GM23338 (cell line): ENCODE measurements around the gene VAT1. TPM values are rescaled to one million over a fixed set of nuclear protein-coding genes. Genes with fewer than 3 reads are reported as not detected.

Experiments used
- ATAC-seq: fragments of 200-7000 bp; cut with Tn5 transposase; 3 replicates; pipeline ENCODE4 v1.9.1; 2020
- DNase-seq: peaks from one replicate; pipeline ENCODE4 v3.0.0-alpha.2; 2015; ENCODE audit warnings: low spot score
- H2AFZ ChIP-seq: fragments of 200-600 bp; sonication (generic); 2 replicates; pipeline ENCODE4 v1.8.0; 2016; ENCODE audit warnings: antibody characterized with exemption, mild to moderate bottlenecking, moderate library complexity
- H3F3A ChIP-seq: fragments of 200-600 bp; sonication (generic); replicated peaks from 2 replicates; pipeline ENCODE4 v1.8.0; 2017; ENCODE audit warnings: antibody characterized with exemption, mixed run types, low read depth
- H3K27ac ChIP-seq: fragments of 200-600 bp; sonication (generic); 2 replicates; pipeline ENCODE4 v1.6.1; 2016; ENCODE audit warnings: low read depth
- H3K27me3 ChIP-seq: fragments of 200-600 bp; sonication (generic); 2 replicates; pipeline ENCODE4 v1.8.0; 2016; ENCODE audit warnings: mild to moderate bottlenecking, mixed run types, moderate library complexity; ENCODE audit not compliant: insufficient read depth
- H3K36me3 ChIP-seq: fragments of 200-600 bp; sonication (generic); 2 replicates; pipeline ENCODE4 v1.8.0; 2016; ENCODE audit warnings: mild to moderate bottlenecking; ENCODE audit not compliant: insufficient read depth
- H3K4me1 ChIP-seq: fragments of 200-600 bp; sonication (generic); 2 replicates; pipeline ENCODE4 v1.8.0; 2016; ENCODE audit warnings: mild to moderate bottlenecking, moderate library complexity; ENCODE audit not compliant: insufficient read depth
- H3K4me2 ChIP-seq: fragments of 200-600 bp; sonication (generic); 2 replicates; pipeline ENCODE4 v1.7.1; 2017; ENCODE audit warnings: mixed run types
- H3K4me3 ChIP-seq: fragments of 200-600 bp; sonication (generic); 2 replicates; pipeline ENCODE4 v1.6.1; 2016; ENCODE audit warnings: mixed run types
- H3K79me2 ChIP-seq: fragments of 200-600 bp; sonication (generic); replicated peaks from 2 replicates; pipeline ENCODE4 v1.8.0; 2017; ENCODE audit warnings: mild to moderate bottlenecking; ENCODE audit not compliant: insufficient read depth
- H3K9me2 ChIP-seq: fragments of 200-600 bp; sonication (generic); 2 replicates; pipeline ENCODE4 v1.8.0; 2017; ENCODE audit not compliant: insufficient read depth
- H4K20me1 ChIP-seq: fragments of 200-600 bp; sonication (generic); replicated peaks from 2 replicates; pipeline ENCODE4 v1.8.0; 2017; ENCODE audit warnings: mild to moderate bottlenecking; ENCODE audit not compliant: insufficient read depth
- H3K27ac Mint-ChIP-seq: 2 replicates; pipeline ENCODE4 v1.8.0; 2020; ENCODE audit warnings: inconsistent platforms, mild to moderate bottlenecking, moderate library complexity, mixed read lengths
- H3K27me3 Mint-ChIP-seq: 3 replicates; pipeline ENCODE4 v1.8.0; 2022; ENCODE audit warnings: low read depth, mild to moderate bottlenecking, moderate library complexity, mixed read lengths, inconsistent platforms; ENCODE audit not compliant: insufficient read depth, poor library complexity
- H3K36me3 Mint-ChIP-seq: 3 replicates; pipeline ENCODE4 v1.8.0; 2021; ENCODE audit warnings: low read depth, mild to moderate bottlenecking, inconsistent platforms, moderate library complexity, mixed read lengths
- H3K4me1 Mint-ChIP-seq: 3 replicates; pipeline ENCODE4 v1.8.0; 2020; ENCODE audit warnings: mild to moderate bottlenecking, inconsistent platforms, mixed read lengths
- H3K4me3 Mint-ChIP-seq: 3 replicates; pipeline ENCODE4 v1.8.0; 2021; ENCODE audit warnings: moderate library complexity, mild to moderate bottlenecking, inconsistent platforms, mixed read lengths
- H3K9me3 Mint-ChIP-seq: 3 replicates; pipeline ENCODE4 v1.8.0; 2020; ENCODE audit warnings: moderate library complexity, mild to moderate bottlenecking, inconsistent platforms, mixed read lengths
- EZH2 ChIP-seq: fragments of 200-600 bp; sonication (generic); IDR thresholded peaks from one replicate; pipeline ENCODE4 v1.8.0; 2017; ENCODE audit warnings: antibody characterized with exemption, mild to moderate bottlenecking, low read depth; ENCODE audit not compliant: unreplicated experiment
- POLR2AphosphoS5 ChIP-seq: IDR thresholded peaks from 2 replicates; pipeline ENCODE4 v1.6.1; 2016; ENCODE audit warnings: antibody characterized with exemption, low read depth
- STAT1 ChIP-seq: IDR thresholded peaks from one replicate; pipeline ENCODE4 v1.6.1; 2016; ENCODE audit warnings: antibody characterized with exemption; ENCODE audit not compliant: unreplicated experiment
- ZNF114 ChIP-seq: fragments of 250-450 bp; sonication (Bioruptor Pico); IDR thresholded peaks from 2 replicates; pipeline ENCODE4 v1.5.0; 2020; ENCODE audit warnings: mild to moderate bottlenecking, moderate library complexity
- ZNF331 ChIP-seq: fragments of 250-450 bp; sonication (Bioruptor Pico); IDR thresholded peaks from 2 replicates; pipeline ENCODE4 v1.5.0; 2020; ENCODE audit warnings: low read depth, mild to moderate bottlenecking, moderate library complexity
- polyA plus RNA-seq: library from polyadenylated mRNA; unstranded; fragments of >200 nt; fragmentation: Nextera tagmentation; extraction: Ambion mirVana; gene quantifications from 2 replicates; pipeline ENCODE4 v1.2.1, GENCODE V29; 2016
- total RNA-seq: library from RNA; depleted of rRNA; stranded (reverse); fragments of >200 nt; shearing (Covaris generic); gene quantifications from 2 replicates; pipeline ENCODE4 v1.2.3, GENCODE V29; 2014
- TF ChIP-seq, protein P1 (sequence below), 2 experiments: fragments of 200-600 bp in 1 of 2; sonication (generic) in 1 of 2; conservative IDR thresholded peaks; 2 replicates each; pipeline versions ENCODE4 v1.5.1 to v1.6.1; 2016 to 2017; ENCODE audit warnings: antibody characterized with exemption in 2 of 2, low read depth in 2 of 2, mild to moderate bottlenecking in 2 of 2, moderate library complexity in 1 of 2
- TF ChIP-seq, protein P2 (sequence below): IDR thresholded peaks from 2 replicates; pipeline ENCODE4 v1.6.1; 2016; ENCODE audit warnings: antibody characterized with exemption
- TF ChIP-seq, protein P3 (sequence below): fragments of 250-450 bp; sonication (Bioruptor Pico); IDR thresholded peaks from 2 replicates; pipeline ENCODE4 v1.5.0; 2020; ENCODE audit warnings: mild to moderate bottlenecking, moderate library complexity

VAT1 gene
- total and polyA plus RNA-seq, 2 experiments from 2014 or later: 233 to 300 TPM

DNA sequence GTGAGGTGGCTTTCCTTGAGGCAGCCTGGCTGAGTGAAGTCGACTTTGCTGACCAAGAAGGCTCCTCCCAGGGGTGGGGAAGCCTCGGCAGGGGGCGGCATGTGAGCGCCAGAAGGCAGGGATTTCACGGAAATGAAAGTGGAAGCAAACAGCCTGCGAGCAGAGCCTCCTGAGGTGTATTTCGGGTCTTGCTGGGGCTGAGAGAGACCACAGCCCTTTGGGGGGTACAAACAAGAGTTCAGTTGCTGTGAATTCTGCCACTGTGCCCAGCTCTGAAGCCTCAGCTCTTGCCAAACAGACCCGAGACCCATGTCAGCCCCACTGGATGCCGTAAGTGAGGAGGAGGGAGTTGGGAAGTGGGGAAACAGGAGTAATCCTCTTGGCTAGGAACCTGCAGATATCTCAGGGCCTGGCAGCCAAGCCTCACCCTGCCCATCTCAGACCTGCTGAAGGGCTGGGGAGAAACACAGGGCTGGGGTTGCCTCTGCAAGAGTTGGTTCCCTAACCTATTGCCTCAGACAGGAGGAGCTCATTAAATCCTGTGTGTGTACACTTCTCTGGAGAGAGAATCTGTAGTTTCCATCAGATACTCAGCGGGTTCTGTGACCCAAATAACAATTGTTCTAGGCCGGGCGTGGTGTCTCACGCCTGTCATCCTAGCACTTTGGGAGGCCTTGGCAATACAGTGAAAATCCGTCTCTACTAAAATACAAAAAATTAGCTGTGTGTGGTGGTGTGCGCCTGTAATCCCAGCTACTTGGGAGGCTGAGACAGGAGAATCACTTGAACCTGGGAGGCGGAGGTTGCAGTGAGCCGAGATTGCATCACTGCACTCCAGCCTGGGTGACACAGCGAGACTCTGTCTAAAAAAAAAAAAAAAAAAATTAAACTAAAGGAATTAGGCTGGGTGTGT lies 15.3 kb downstream of the VAT1 start, which contains the start of gene IFI35:
Gene IFI35 (plus strand): TSS at position 146 of the 913 bp plus-strand sequence. CDS start 164 bp downstream, at position 310.
- Mint-ChIP-seq H3K4me1 (peaks cover 8% of the 10 kb centered on the region; the same call in 2 of the 3 replicates), H3K27me3 (peaks cover 16% of the 10 kb centered on the region), H3K4me3 (peak within 1 kb of the TSS; percentile 75), H3K36me3 (peaks cover 31% of the 10 kb centered on the region), H3K27ac (peak within 1 kb of the TSS; percentile 90), H3K9me3 (no peaks in the 10 kb centered on the region)
- H2AFZ ChIP-seq: peak within 1 kb of the TSS; percentile 89; the same call in 1 of the 2 replicates
- peaks cover 36% of the 10 kb centered on the region for H3F3A ChIP-seq
- H3K4me2 ChIP-seq: peak within 1 kb of the TSS; percentile 81
- H3K36me3 ChIP-seq: peaks cover 21% of the 10 kb centered on the region
- TF ChIP-seq, protein P1, sequence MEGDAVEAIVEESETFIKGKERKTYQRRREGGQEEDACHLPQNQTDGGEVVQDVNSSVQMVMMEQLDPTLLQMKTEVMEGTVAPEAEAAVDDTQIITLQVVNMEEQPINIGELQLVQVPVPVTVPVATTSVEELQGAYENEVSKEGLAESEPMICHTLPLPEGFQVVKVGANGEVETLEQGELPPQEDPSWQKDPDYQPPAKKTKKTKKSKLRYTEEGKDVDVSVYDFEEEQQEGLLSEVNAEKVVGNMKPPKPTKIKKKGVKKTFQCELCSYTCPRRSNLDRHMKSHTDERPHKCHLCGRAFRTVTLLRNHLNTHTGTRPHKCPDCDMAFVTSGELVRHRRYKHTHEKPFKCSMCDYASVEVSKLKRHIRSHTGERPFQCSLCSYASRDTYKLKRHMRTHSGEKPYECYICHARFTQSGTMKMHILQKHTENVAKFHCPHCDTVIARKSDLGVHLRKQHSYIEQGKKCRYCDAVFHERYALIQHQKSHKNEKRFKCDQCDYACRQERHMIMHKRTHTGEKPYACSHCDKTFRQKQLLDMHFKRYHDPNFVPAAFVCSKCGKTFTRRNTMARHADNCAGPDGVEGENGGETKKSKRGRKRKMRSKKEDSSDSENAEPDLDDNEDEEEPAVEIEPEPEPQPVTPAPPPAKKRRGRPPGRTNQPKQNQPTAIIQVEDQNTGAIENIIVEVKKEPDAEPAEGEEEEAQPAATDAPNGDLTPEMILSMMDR (conservative IDR thresholded peaks at IDR 0.05; ENCODE audit: low read depth in 2 of 2): peak; percentile 31 to 66
- no peak for TF ChIP-seq POLR2AphosphoS5
- DNase-seq: peak; percentile 79
- peaks cover 16% of the 10 kb centered on the region for H4K20me1 ChIP-seq
- H3K4me3 ChIP-seq: peak within 1 kb of the TSS; percentile 53
- no peaks in the 10 kb centered on the region for H3K9me2 ChIP-seq
- peak within 1 kb of the TSS; percentile 93 for H3K27ac ChIP-seq
- H3K79me2 ChIP-seq: no peaks in the 10 kb centered on the region
- H3K4me1 ChIP-seq: 0 out of 2 replicates have a peak, but pooled peaks cover 8% of the 10 kb centered on the region
- ATAC-seq: peak; percentile 76
- H3K27me3 ChIP-seq: no peaks in the 10 kb centered on the region

DNA sequence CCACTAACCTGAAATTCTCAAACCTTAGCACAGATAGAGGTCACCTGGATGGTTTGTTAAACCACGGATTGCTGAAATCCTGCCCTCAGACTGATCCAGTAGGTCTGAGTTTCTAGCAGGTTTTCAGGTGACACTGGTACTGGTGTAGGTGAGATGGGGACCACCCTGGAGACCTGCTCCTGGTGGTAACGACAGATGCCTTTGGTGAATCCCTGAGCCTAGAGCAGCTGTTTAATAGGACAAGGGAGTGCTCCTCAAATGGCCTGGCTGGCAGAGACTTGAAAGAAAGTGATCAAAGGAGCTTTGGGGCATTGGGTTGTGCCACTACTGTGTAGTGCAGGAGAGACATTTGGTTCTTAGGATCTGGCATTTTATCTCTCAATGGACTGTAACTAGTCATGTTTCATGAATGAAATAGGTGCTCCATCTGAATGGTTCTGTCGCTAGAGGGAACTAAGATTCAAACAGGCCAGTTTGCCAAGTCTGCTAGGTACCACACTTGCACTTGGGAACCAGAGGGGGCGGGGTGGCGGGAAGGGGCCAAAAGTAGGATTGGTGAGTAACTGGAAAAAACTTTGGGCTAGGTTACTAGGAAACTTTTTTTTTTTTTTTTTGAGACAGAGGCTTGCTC lies 18.5 kb downstream of the VAT1 start:
- peak; percentile 71 for DNase-seq
- Mint-ChIP-seq H3K36me3 (peaks cover 62% of the 10 kb centered on the region), H3K9me3 (no peaks in the 10 kb centered on the region), H3K4me3 (no peak overlapping the region), H3K4me1 (peaks cover 17% of the 10 kb centered on the region), H3K27me3 (peaks cover 27% of the 10 kb centered on the region), H3K27ac (peak overlapping the region; percentile 42; the same call in 1 of the 2 replicates)
- H2AFZ ChIP-seq: no peak overlapping the region
- H3K79me2 ChIP-seq: peaks cover 18% of the 10 kb centered on the region
- H3K36me3 ChIP-seq: peaks cover 50% of the 10 kb centered on the region
- no peak overlapping the region for H3K4me2 ChIP-seq
- H3F3A ChIP-seq: peaks cover 63% of the 10 kb centered on the region
- H3K27ac ChIP-seq: peak overlapping the region; percentile 88
- no peak overlapping the region for H3K4me3 ChIP-seq
- peaks cover 15% of the 10 kb centered on the region for H3K4me1 ChIP-seq
- H3K9me2 ChIP-seq: no peaks in the 10 kb centered on the region
- peaks cover 37% of the 10 kb centered on the region for H4K20me1 ChIP-seq
- ATAC-seq: peak; percentile 24
- no peaks in the 10 kb centered on the region for H3K27me3 ChIP-seq
- TF ChIP-seq ZNF114 (CRISPR knock-in tag): no peak
- TF ChIP-seq, protein P2, sequence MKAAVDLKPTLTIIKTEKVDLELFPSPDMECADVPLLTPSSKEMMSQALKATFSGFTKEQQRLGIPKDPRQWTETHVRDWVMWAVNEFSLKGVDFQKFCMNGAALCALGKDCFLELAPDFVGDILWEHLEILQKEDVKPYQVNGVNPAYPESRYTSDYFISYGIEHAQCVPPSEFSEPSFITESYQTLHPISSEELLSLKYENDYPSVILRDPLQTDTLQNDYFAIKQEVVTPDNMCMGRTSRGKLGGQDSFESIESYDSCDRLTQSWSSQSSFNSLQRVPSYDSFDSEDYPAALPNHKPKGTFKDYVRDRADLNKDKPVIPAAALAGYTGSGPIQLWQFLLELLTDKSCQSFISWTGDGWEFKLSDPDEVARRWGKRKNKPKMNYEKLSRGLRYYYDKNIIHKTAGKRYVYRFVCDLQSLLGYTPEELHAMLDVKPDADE: no peak
- TF ChIP-seq ZNF331 (CRISPR knock-in tag): no peak
- TF ChIP-seq STAT1: no peak
- peak; percentile 27; the same call in 1 of the 2 replicates for TF ChIP-seq POLR2AphosphoS5
- TF ChIP-seq EZH2: no peak
- TF ChIP-seq, protein P3, sequence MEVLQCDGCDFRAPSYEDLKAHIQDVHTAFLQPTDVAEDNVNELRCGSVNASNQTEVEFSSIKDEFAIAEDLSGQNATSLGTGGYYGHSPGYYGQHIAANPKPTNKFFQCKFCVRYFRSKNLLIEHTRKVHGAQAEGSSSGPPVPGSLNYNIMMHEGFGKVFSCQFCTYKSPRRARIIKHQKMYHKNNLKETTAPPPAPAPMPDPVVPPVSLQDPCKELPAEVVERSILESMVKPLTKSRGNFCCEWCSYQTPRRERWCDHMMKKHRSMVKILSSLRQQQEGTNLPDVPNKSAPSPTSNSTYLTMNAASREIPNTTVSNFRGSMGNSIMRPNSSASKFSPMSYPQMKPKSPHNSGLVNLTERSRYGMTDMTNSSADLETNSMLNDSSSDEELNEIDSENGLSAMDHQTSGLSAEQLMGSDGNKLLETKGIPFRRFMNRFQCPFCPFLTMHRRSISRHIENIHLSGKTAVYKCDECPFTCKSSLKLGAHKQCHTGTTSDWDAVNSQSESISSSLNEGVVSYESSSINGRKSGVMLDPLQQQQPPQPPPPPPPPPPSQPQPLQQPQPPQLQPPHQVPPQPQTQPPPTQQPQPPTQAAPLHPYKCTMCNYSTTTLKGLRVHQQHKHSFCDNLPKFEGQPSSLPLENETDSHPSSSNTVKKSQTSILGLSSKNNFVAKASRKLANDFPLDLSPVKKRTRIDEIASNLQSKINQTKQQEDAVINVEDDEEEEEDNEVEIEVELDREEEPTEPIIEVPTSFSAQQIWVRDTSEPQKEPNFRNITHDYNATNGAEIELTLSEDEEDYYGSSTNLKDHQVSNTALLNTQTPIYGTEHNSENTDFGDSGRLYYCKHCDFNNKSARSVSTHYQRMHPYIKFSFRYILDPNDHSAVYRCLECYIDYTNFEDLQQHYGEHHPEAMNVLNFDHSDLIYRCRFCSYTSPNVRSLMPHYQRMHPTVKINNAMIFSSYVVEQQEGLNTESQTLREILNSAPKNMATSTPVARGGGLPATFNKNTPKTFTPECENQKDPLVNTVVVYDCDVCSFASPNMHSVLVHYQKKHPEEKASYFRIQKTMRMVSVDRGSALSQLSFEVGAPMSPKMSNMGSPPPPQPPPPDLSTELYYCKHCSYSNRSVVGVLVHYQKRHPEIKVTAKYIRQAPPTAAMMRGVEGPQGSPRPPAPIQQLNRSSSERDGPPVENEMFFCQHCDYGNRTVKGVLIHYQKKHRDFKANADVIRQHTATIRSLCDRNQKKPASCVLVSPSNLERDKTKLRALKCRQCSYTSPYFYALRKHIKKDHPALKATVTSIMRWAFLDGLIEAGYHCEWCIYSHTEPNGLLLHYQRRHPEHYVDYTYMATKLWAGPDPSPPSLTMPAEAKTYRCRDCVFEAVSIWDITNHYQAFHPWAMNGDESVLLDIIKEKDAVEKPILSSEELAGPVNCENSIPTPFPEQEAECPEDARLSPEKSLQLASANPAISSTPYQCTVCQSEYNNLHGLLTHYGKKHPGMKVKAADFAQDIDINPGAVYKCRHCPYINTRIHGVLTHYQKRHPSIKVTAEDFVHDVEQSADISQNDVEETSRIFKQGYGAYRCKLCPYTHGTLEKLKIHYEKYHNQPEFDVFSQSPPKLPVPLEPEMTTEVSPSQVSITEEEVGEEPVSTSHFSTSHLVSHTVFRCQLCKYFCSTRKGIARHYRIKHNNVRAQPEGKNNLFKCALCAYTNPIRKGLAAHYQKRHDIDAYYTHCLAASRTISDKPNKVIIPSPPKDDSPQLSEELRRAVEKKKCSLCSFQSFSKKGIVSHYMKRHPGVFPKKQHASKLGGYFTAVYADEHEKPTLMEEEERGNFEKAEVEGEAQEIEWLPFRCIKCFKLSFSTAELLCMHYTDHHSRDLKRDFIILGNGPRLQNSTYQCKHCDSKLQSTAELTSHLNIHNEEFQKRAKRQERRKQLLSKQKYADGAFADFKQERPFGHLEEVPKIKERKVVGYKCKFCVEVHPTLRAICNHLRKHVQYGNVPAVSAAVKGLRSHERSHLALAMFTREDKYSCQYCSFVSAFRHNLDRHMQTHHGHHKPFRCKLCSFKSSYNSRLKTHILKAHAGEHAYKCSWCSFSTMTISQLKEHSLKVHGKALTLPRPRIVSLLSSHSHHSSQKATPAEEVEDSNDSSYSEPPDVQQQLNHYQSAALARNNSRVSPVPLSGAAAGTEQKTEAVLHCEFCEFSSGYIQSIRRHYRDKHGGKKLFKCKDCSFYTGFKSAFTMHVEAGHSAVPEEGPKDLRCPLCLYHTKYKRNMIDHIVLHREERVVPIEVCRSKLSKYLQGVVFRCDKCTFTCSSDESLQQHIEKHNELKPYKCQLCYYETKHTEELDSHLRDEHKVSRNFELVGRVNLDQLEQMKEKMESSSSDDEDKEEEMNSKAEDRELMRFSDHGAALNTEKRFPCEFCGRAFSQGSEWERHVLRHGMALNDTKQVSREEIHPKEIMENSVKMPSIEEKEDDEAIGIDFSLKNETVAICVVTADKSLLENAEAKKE (CRISPR knock-in tag): no peak
